ENCODE measurements around the gene TCP11L2. TPM values are rescaled to one million over a fixed set of nuclear protein-coding genes. Genes with fewer than 3 reads are reported as not detected.

TCP11L2 gene
- 1 to 10 TPM; 7.3 to 7.7 TPM for total RNA-seq

GRCh38 chr12:106302401-106303201 is at the start of gene TCP11L2:
Gene TCP11L2, plus strand, starts transcription at chr12:106302733. Its CDS starts 8,343 bp downstream, at chr12:106311076.
- no peaks in the 10 kb centered on the region for H3K36me3 Mint-ChIP-seq
- peak; percentile 86 for DNase-seq
- H3K27me3 Mint-ChIP-seq: no peaks in the 10 kb centered on the region
- H3K4me1 Mint-ChIP-seq: peaks cover 56% of the 10 kb centered on the region
- H3K27ac Mint-ChIP-seq: peak within 1 kb of the TSS; percentile 100
- no peaks in the 10 kb centered on the region for H3K9me3 Mint-ChIP-seq
- peak within 1 kb of the TSS; percentile 94 for H3K4me3 Mint-ChIP-seq

- H3K4me3 Mint-ChIP-seq: no peak overlapping the region
- no peak overlapping the region for H3K27ac Mint-ChIP-seq
- no peak for DNase-seq
- no peaks in the 10 kb centered on the region for H3K36me3 Mint-ChIP-seq
- no peaks in the 10 kb centered on the region for H3K27me3 Mint-ChIP-seq
- peaks cover 2% of the 10 kb centered on the region for H3K4me1 Mint-ChIP-seq
- H3K9me3 Mint-ChIP-seq: no peaks in the 10 kb centered on the region
These were observed 47.8 kb upstream of the TCP11L2 start for GRCh38 chr12:106254724-106255123.

DNA sequence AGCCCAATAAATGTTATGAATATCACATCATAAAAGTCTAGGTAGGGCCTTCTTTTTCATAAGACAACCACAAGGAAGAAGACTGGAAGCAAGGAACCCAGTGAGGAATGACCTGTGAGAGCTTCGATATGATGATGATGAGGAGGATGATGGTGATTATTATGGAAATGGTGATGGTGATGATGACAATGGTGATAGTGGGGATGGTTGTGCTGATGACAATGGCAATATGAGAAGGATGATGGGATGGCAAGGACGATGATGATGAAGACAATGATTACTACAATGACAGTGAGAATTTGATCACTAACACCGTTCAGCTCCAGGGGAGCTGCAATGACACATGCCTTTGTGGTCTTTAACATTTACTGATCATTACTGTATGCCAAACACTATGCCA is 47.0 kb upstream of the TCP11L2 start:
- H3K9me3 Mint-ChIP-seq: no peaks in the 10 kb centered on the region
- H3K4me3 Mint-ChIP-seq: no peak overlapping the region
- no peaks in the 10 kb centered on the region for H3K36me3 Mint-ChIP-seq

DNA sequence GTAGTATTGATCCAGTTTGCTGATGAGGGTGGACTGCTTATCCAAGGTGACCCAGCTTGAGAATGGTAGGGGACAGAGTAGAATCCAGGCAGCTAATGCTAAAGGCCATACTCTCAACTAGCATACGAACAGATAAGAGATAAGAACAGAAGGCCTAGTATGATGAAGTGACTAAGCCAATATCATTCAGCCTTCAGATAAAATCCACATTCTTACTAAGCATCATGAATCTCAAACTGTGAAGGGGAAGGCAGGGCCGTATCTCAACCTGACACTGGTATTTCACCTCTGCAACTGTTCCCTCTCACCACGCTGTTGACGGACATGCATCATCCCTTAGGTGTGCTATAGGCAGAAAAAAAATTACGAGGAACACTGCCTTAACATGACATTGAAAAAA is 46.6 kb upstream of the TCP11L2 start:
- no peaks in the 10 kb centered on the region for H3K36me3 Mint-ChIP-seq
- DNase-seq: no peak
- H3K9me3 Mint-ChIP-seq: no peaks in the 10 kb centered on the region
- H3K27me3 Mint-ChIP-seq: no peaks in the 10 kb centered on the region
- no peak overlapping the region for H3K4me3 Mint-ChIP-seq
- no peak overlapping the region for H3K27ac Mint-ChIP-seq
- no peaks in the 10 kb centered on the region for H3K4me1 Mint-ChIP-seq

More for the DNA sequence above, 47.0 kb upstream of the TCP11L2 start:
- Mint-ChIP-seq H3K27ac (no peak overlapping the region), H3K4me1 (no peaks in the 10 kb centered on the region), H3K27me3 (no peaks in the 10 kb centered on the region)
- no peak for DNase-seq

DNA sequence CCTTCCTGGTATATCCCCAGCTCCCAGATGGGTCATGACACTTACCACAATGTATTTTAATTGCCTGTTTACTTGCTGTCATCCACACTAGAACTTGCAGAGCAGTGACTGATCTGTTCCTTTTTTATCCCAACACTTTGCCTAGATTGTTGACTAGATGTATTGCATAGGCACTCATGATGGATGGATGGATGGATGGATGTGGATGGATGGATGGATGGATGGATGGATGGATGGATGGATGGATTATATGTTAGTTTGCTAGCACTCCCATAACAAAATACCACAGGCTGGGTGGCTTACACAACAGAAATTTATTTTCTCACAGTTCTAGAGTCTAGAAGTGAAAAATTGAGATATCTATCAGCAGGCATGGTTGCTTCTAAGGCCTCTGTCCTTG is 46.0 kb upstream of the TCP11L2 start:
- Mint-ChIP-seq H3K27ac (no peak overlapping the region), H3K4me3 (no peak overlapping the region), H3K27me3 (no peaks in the 10 kb centered on the region), H3K36me3 (no peaks in the 10 kb centered on the region), H3K4me1 (no peaks in the 10 kb centered on the region), H3K9me3 (no peaks in the 10 kb centered on the region)
- DNase-seq: no peak

- Mint-ChIP-seq H3K4me1 (no peaks in the 10 kb centered on the region), H3K27me3 (no peaks in the 10 kb centered on the region), H3K27ac (no peak overlapping the region), H3K36me3 (no peaks in the 10 kb centered on the region), H3K9me3 (no peaks in the 10 kb centered on the region), H3K4me3 (no peak overlapping the region)
- DNase-seq: no peak
These were observed 44.3 kb upstream of the TCP11L2 start for GRCh38 chr12:106258226-106258625.

DNA sequence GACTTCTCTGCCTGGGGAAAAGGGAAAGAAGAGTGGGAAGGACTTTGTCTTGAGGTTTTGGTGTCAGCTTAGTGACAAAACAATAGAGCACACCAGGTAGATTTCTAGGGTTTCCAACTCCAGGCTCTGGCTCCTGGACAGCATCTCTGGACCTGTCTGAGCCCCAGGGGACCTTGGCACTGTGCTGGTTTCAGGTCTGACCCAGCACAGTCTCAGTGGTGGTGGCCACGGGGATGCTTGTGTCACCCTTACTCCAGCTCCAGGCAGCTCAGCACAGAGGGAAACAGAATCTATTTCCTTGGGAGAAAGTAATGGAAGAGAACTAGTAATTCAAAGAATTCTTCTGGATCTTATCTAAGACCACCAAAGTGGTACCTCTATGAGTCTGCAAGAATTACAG is 43.6 kb upstream of the TCP11L2 start:
- no peaks in the 10 kb centered on the region for H3K36me3 Mint-ChIP-seq
- no peaks in the 10 kb centered on the region for H3K9me3 Mint-ChIP-seq
- no peak overlapping the region for H3K27ac Mint-ChIP-seq
- no peak overlapping the region for H3K4me3 Mint-ChIP-seq
- H3K27me3 Mint-ChIP-seq: no peaks in the 10 kb centered on the region
- no peak for DNase-seq
- H3K4me1 Mint-ChIP-seq: no peaks in the 10 kb centered on the region

DNA sequence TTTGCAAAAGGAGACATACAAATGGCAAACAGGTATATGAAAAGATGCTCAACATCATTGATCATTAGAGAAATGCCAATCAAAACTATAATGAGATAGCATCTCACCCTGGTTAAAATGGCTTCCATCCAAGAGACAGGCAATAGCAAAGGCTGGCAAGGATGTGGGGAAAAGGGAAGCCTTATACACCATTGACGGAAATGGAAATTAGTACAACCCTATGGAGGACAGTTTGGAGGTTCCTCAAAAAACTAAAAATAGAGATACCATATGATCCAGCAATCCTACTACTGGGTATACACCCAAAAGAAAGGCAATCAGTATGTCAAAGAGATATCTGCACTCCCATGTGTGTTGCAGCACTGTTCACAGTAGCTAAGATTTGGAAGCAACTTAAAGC is 37.4 kb upstream of the TCP11L2 start:
- Mint-ChIP-seq H3K9me3 (no peaks in the 10 kb centered on the region), H3K27me3 (no peaks in the 10 kb centered on the region), H3K4me3 (no peak overlapping the region), H3K27ac (no peak overlapping the region), H3K36me3 (no peaks in the 10 kb centered on the region), H3K4me1 (peaks cover 6% of the 10 kb centered on the region)
- no peak for DNase-seq

GRCh38 chr12:106267535-106267934 is 35.0 kb upstream of the TCP11L2 start:
- peaks cover 7% of the 10 kb centered on the region for H3K4me1 Mint-ChIP-seq
- H3K4me3 Mint-ChIP-seq: no peak overlapping the region
- no peaks in the 10 kb centered on the region for H3K27me3 Mint-ChIP-seq
- H3K9me3 Mint-ChIP-seq: no peaks in the 10 kb centered on the region
- H3K27ac Mint-ChIP-seq: no peak overlapping the region
- H3K36me3 Mint-ChIP-seq: no peaks in the 10 kb centered on the region
- no peak for DNase-seq

DNA sequence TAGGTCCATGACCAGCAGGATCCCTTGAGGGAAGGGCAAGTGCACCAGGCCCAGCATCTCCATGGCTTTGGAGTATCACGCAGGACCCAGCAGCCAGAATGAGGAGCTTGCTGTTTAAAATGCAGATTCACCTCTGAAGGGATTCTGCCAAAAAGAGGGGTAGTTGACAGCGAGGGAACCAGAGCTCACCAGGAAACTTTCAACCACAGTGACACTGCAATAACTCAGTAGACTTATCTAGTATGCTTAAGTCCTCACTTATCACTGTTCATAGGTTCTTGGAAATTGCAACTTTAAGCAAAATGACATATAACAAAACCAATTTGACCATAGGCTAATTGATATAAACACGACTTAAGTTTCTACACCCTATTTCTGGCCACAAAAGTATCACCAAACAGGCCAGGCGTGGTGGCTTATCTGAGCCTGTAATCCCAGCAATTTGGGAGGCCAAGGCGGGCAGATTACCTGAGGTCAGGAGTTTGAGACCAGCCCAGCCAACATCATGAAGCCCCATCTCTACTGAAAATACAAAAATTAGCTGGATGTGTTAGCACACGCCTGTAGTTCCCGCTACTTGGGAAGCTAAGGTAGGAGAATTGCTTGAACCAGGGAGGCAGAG is 33.3 kb upstream of the TCP11L2 start:
- no peak for DNase-seq
- no peaks in the 10 kb centered on the region for H3K27me3 Mint-ChIP-seq
- H3K9me3 Mint-ChIP-seq: no peaks in the 10 kb centered on the region
- H3K36me3 Mint-ChIP-seq: no peaks in the 10 kb centered on the region
- no peak overlapping the region for H3K4me3 Mint-ChIP-seq
- no peak overlapping the region for H3K27ac Mint-ChIP-seq
- peaks cover 7% of the 10 kb centered on the region for H3K4me1 Mint-ChIP-seq

- no peak overlapping the region for H3K27ac Mint-ChIP-seq
- peaks cover 7% of the 10 kb centered on the region for H3K4me1 Mint-ChIP-seq
- no peaks in the 10 kb centered on the region for H3K27me3 Mint-ChIP-seq
- H3K4me3 Mint-ChIP-seq: no peak overlapping the region
- H3K9me3 Mint-ChIP-seq: no peaks in the 10 kb centered on the region
- H3K36me3 Mint-ChIP-seq: no peaks in the 10 kb centered on the region
- DNase-seq: no peak
These were observed 30.7 kb upstream of the TCP11L2 start for GRCh38 chr12:106271575-106272505.

GRCh38 chr12:106273491-106273890 is 29.0 kb upstream of the TCP11L2 start:
- no peak overlapping the region for H3K27ac Mint-ChIP-seq
- no peaks in the 10 kb centered on the region for H3K36me3 Mint-ChIP-seq
- H3K9me3 Mint-ChIP-seq: no peaks in the 10 kb centered on the region
- DNase-seq: no peak
- peaks cover 3% of the 10 kb centered on the region for H3K4me1 Mint-ChIP-seq
- H3K4me3 Mint-ChIP-seq: no peak overlapping the region
- H3K27me3 Mint-ChIP-seq: no peaks in the 10 kb centered on the region

GRCh38 chr12:106274012-106274411 is 28.5 kb upstream of the TCP11L2 start:
- H3K27me3 Mint-ChIP-seq: no peaks in the 10 kb centered on the region
- H3K36me3 Mint-ChIP-seq: no peaks in the 10 kb centered on the region
- no peak overlapping the region for H3K4me3 Mint-ChIP-seq
- DNase-seq: no peak
- no peaks in the 10 kb centered on the region for H3K9me3 Mint-ChIP-seq
- no peak overlapping the region for H3K27ac Mint-ChIP-seq
- peaks cover 3% of the 10 kb centered on the region for H3K4me1 Mint-ChIP-seq

GRCh38 chr12:106274575-106275121 is 27.9 kb upstream of the TCP11L2 start:
- Mint-ChIP-seq H3K27ac (no peak overlapping the region), H3K4me3 (no peak overlapping the region), H3K9me3 (no peaks in the 10 kb centered on the region), H3K4me1 (peaks cover 3% of the 10 kb centered on the region), H3K27me3 (no peaks in the 10 kb centered on the region), H3K36me3 (no peaks in the 10 kb centered on the region)
- DNase-seq: no peak

- Mint-ChIP-seq H3K4me3 (no peak overlapping the region), H3K27ac (no peak overlapping the region), H3K27me3 (no peaks in the 10 kb centered on the region), H3K4me1 (peaks cover 2% of the 10 kb centered on the region), H3K9me3 (no peaks in the 10 kb centered on the region), H3K36me3 (no peaks in the 10 kb centered on the region)
- DNase-seq: no peak
These were observed 27.1 kb upstream of the TCP11L2 start for GRCh38 chr12:106275458-106275857.
